Measurements from ENCODE around the gene ERH. TPM values are rescaled to one million over a fixed set of nuclear protein-coding genes. Genes with fewer than 3 reads are reported as not detected.
A peak's percentile ranks its signal among the peaks of the same experiment; 100 is the strongest.

The ERH gene
- total and polyA plus RNA-seq, 10 of the 15 experiments (the other 5 are each of a cell fraction or from before 2014, with no cell fraction given): 255 to 852 (median 382) TPM

DNA sequence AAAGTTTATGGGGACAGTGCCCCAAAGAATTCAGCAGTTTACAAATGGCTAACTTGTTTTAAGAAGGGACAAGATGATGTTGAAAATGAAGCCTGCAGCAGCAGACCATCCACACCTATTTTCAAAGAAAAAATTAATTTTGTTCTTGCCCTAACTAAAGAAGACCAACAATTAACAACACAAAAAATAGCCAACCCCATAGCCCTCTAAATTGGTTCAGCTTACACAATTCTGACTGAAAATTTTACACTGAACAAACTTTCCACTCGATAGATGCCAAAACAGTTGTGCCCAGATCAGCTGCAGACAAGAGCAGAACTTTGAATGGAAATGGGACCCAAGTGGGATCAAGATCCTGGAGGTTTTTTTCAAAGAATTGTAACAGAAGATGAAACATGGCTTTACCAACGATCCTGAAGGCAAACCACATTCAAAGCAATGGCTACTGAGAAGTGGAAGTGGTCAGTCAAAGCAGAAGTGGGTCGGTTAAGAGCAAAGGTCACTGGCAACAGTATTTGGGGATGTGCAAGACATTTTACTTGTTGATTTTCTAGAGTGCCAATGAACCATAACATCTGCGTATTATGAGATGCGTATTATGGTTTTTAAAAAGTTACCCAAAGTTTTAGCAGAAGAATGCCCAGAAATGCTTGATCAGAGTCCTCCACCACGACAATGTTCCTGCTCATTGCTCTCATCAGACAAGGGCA lies 30.3 kb upstream of the ERH start (continued):
- TF ChIP-seq ZNF687 (IDR thresholded peaks at IDR 0.05): peak; percentile 63
- peak; percentile 83 for TF ChIP-seq IKZF1 (conservative IDR thresholded peaks at IDR 0.05)
- TF ChIP-seq, protein P1, sequence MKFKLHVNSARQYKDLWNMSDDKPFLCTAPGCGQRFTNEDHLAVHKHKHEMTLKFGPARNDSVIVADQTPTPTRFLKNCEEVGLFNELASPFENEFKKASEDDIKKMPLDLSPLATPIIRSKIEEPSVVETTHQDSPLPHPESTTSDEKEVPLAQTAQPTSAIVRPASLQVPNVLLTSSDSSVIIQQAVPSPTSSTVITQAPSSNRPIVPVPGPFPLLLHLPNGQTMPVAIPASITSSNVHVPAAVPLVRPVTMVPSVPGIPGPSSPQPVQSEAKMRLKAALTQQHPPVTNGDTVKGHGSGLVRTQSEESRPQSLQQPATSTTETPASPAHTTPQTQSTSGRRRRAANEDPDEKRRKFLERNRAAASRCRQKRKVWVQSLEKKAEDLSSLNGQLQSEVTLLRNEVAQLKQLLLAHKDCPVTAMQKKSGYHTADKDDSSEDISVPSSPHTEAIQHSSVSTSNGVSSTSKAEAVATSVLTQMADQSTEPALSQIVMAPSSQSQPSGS (IDR thresholded peaks at IDR 0.05; ENCODE audit: low read length): peak; percentile 59; the same call in 1 of the 2 replicates
- no peak for TF ChIP-seq CHD2 (IDR thresholded peaks at IDR 0.05; ENCODE audit: borderline replicate concordance, low read depth, low read length)
- TF ChIP-seq ZBED1 (IDR thresholded peaks at IDR 0.05; ENCODE audit: borderline replicate concordance): no peak
- peak; percentile 57 for TF ChIP-seq BCL11A (IDR thresholded peaks at IDR 0.05; ENCODE audit: low read depth, low read length)
- TF ChIP-seq POU2F2 (IDR thresholded peaks at IDR 0.05; ENCODE audit: borderline replicate concordance, low read depth, low read length): peak; percentile 70; the same call in 2 of the 3 replicates
